ENCODE results near the gene MYL6B.

MYL6B gene

GRCh38 chr12:56197921-56198635, 45.7 kb downstream of the MYL6B start:
- in situ Hi-C loops (cut with MboI; ENCODE audit: low sequenced_read_pairs, unreplicated experiment) = no loop called here
- no peak for TF ChIP-seq CTCF (IDR thresholded peaks at IDR 0.05; ENCODE audit: borderline replicate concordance, control extremely low read depth, extremely low read depth, insufficient read depth, missing control alignments)
- no peak for DNase-seq (ENCODE audit: low spot score)

GRCh38 chr12:56198836-56199235, 46.4 kb downstream of the MYL6B start:
- in situ Hi-C loops (cut with MboI; ENCODE audit: low sequenced_read_pairs, unreplicated experiment) = no loop called here
- DNase-seq (ENCODE audit: low spot score) = no peak
- no peak for TF ChIP-seq CTCF (IDR thresholded peaks at IDR 0.05; ENCODE audit: borderline replicate concordance, control extremely low read depth, extremely low read depth, insufficient read depth, missing control alignments)

GRCh38 chr12:56202366-56202765, 50.0 kb downstream of the MYL6B start:
- in situ Hi-C loops (cut with MboI; ENCODE audit: low sequenced_read_pairs, unreplicated experiment) = loop anchor here (25.0 kb wide), 1 partner anchor 260 kb away; the partner anchor contains the start of genes MIP and SPRYD4
- DNase-seq (ENCODE audit: low spot score) = no peak
- TF ChIP-seq CTCF (IDR thresholded peaks at IDR 0.05; ENCODE audit: borderline replicate concordance, control extremely low read depth, extremely low read depth, insufficient read depth, missing control alignments) = no peak

DNA sequence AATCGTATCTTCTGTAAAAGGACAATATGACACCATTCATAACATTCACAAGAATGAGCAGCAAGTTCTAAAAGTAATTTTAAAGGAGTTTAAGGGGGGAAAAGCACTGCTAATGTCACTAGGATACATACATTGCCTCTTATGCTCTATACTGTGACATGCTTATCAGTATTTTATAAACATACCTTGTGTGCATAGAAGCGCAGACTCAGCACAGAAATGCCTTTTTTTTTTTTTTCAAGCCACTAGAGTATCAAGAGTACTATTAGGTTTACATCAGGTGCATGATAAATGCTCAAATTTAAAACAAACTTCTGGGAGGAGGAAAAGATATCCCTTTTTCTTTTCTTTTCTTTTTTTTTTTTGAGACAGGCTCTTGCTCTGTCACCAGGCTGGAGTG, 50.5 kb downstream of the MYL6B start:
- DNase-seq (ENCODE audit: low spot score) = no peak
- in situ Hi-C loops (cut with MboI; ENCODE audit: low sequenced_read_pairs, unreplicated experiment) = loop anchor here (25.0 kb wide), 1 partner anchor 259 kb away; the partner anchor contains the start of genes MIP and SPRYD4
- no peak for TF ChIP-seq CTCF (IDR thresholded peaks at IDR 0.05; ENCODE audit: borderline replicate concordance, control extremely low read depth, extremely low read depth, insufficient read depth, missing control alignments)

- in situ Hi-C loops (cut with MboI; ENCODE audit: low sequenced_read_pairs, unreplicated experiment) = loop anchor here (25.0 kb wide), 1 partner anchor 258 kb away; the partner anchor contains the start of genes MIP and SPRYD4
- TF ChIP-seq CTCF (IDR thresholded peaks at IDR 0.05; ENCODE audit: borderline replicate concordance, control extremely low read depth, extremely low read depth, insufficient read depth, missing control alignments) = no peak
- no peak for DNase-seq (ENCODE audit: low spot score)
These were observed 51.9 kb downstream of the MYL6B start for GRCh38 chr12:56204275-56204674.

GRCh38 chr12:56205445-56205844, 53.1 kb downstream of the MYL6B start:
- in situ Hi-C loops (cut with MboI; ENCODE audit: low sequenced_read_pairs, unreplicated experiment) = loop anchor here (25.0 kb wide), 1 partner anchor 257 kb away; the partner anchor contains the start of genes MIP and SPRYD4
- DNase-seq (ENCODE audit: low spot score) = no peak
- no peak for TF ChIP-seq CTCF (IDR thresholded peaks at IDR 0.05; ENCODE audit: borderline replicate concordance, control extremely low read depth, extremely low read depth, insufficient read depth, missing control alignments)

All from GM13976 (cell line).